HCT116 (cell line): ENCODE data around the gene KIAA0825. TPM values are rescaled to one million over a fixed set of nuclear protein-coding genes. Genes with fewer than 3 reads are reported as not detected.

Source experiments
- ATAC-seq: fragments of 200-7000 bp; cut with Tn5 transposase; 2 replicates; pipeline ENCODE4 v1.9.1; 2020; ENCODE audit warnings: mild to moderate bottlenecking, moderate library complexity
- BruUV-seq: library from RNA; stranded (reverse); fragments of 400-500 nt; replicated peaks from 2 replicates; lab custom pipeline; 2021; lab: Mats Ljungman, UMichigan
- CTCF ChIA-PET: fragments of 300-600 bp; sonication (Branson Sonifier 250); formaldehyde crosslinking; loops from one replicate; lab custom pipeline; 2021; ENCODE audit warnings: antibody characterized with exemption; lab: Charles Lee
- POLR2A ChIA-PET: fragments of 300-600, 350-600 bp; sonication (Branson Sonifier 250); formaldehyde crosslinking; loops from one replicate; lab custom pipeline; 2021; ENCODE audit warnings: antibody characterized with exemption; lab: Charles Lee
- RAD21 ChIA-PET, 2 experiments: fragments of 300-600 bp; sonication (Branson Sonifier 250); formaldehyde crosslinking; loops; one replicate each; lab custom pipeline; 2023; ENCODE audit warnings: low total read pairs in 2 of 2; ENCODE audit not compliant: uncharacterized antibody in 2 of 2, unreplicated experiment in 2 of 2, low non-redundant PET in 1 of 2; lab: Charles Lee
- DNase-seq: peaks from one replicate; pipeline ENCODE4 v3.0.0-alpha.2; 2010; ENCODE audit warnings: low read depth, low spot score
- H2AFZ ChIP-seq: fragments of 200-600 bp; shearing (Covaris generic), sonication (generic); 2 replicates; pipeline ENCODE4 v1.6.1; 2017; ENCODE audit warnings: low read depth, mixed run types, mixed read lengths, antibody characterized with exemption, low read length; ENCODE audit not compliant: poor library complexity, severe bottlenecking
- H3K27ac ChIP-seq: 2 replicates; pipeline ENCODE4 v1.5.1; 2012; ENCODE audit warnings: low read depth, low read length
- H3K27me3 ChIP-seq: fragments of 200-600 bp; sonication (generic); 2 replicates; pipeline ENCODE4 v1.6.1; 2016; ENCODE audit warnings: mixed run types, low read length, mixed read lengths; ENCODE audit not compliant: insufficient read depth
- H3K36me3 ChIP-seq, 2 experiments: fragments of 200-500 bp in 1 of 2; fragments of 200-600 bp in 1 of 2; sonication (Bioruptor generic) in 1 of 2; sonication (generic) in 1 of 2; 2 replicates each; pipeline versions ENCODE4 v1.5.1 to v1.6.1; 2014 to 2016; ENCODE audit warnings: low read length in 2 of 2, inconsistent platforms in 1 of 2, mixed read lengths in 1 of 2, mixed run types in 1 of 2; ENCODE audit not compliant: insufficient read depth in 2 of 2, control insufficient read depth in 1 of 2
- H3K4me1 ChIP-seq, 2 experiments: fragments of 200-600 bp in 1 of 2; sonication (generic) in 1 of 2; 2 replicates each; pipeline versions ENCODE4 v1.5.1 to v1.6.1; 2012 to 2017; ENCODE audit warnings: low read length in 2 of 2, inconsistent platforms in 1 of 2, mild to moderate bottlenecking in 1 of 2, mixed read lengths in 1 of 2, mixed run types in 1 of 2, moderate library complexity in 1 of 2; ENCODE audit not compliant: insufficient read depth in 2 of 2, control insufficient read depth in 1 of 2
- H3K4me2 ChIP-seq: fragments of 200-600 bp; sonication (generic); 2 replicates; pipeline ENCODE4 v1.6.1; 2017; ENCODE audit warnings: mixed run types, low read length, mixed read lengths
- H3K4me3 ChIP-seq, 2 experiments: fragments of 200-600 bp in 1 of 2; sonication (generic) in 1 of 2; replicated peaks in 1 of 2; 2 replicates each; pipeline ENCODE4 v1.5.1; 2011 to 2016; ENCODE audit warnings: low read length in 2 of 2, control low read depth in 1 of 2, low read depth in 1 of 2, mild to moderate bottlenecking in 1 of 2, mixed read lengths in 1 of 2, mixed run types in 1 of 2
- H3K79me2 ChIP-seq: fragments of 200-600 bp; sonication (generic); 2 replicates; pipeline ENCODE4 v1.6.1; 2017; ENCODE audit warnings: mild to moderate bottlenecking, mixed run types, low read length, moderate library complexity, mixed read lengths; ENCODE audit not compliant: insufficient read depth
- H3K9ac ChIP-seq: fragments of 200-600 bp; sonication (generic); 2 replicates; pipeline ENCODE4 v1.6.1; 2016; ENCODE audit warnings: low read length, mixed read lengths
- H3K9me2 ChIP-seq: fragments of 200-600 bp; sonication (generic), shearing (Covaris generic); 2 replicates; pipeline ENCODE4 v1.6.1; 2017; ENCODE audit warnings: mixed run types, mild to moderate bottlenecking, moderate library complexity; ENCODE audit not compliant: insufficient read depth
- H3K9me3 ChIP-seq, 2 experiments: fragments of 200-500 bp in 1 of 2; fragments of 200-600 bp in 1 of 2; sonication (Bioruptor generic) in 1 of 2; sonication (generic) in 1 of 2; 2 replicates each; pipeline ENCODE4 v1.6.1; 2014 to 2017; ENCODE audit warnings: low read length in 2 of 2, mixed read lengths in 2 of 2, inconsistent platforms in 1 of 2, low read depth in 1 of 2, mild to moderate bottlenecking in 1 of 2, mixed run types in 1 of 2, moderate library complexity in 1 of 2; ENCODE audit not compliant: control insufficient read depth in 1 of 2, insufficient read depth in 1 of 2
- H4K20me1 ChIP-seq: fragments of 200-600 bp; sonication (generic), shearing (Covaris generic); 2 replicates; pipeline ENCODE4 v1.6.1; 2017; ENCODE audit warnings: mixed run types, mild to moderate bottlenecking, moderate library complexity; ENCODE audit not compliant: insufficient read depth
- CBX3 ChIP-seq: IDR thresholded peaks from 2 replicates; pipeline ENCODE4 v1.6.1; 2012; ENCODE audit warnings: low read depth
- CEBPB ChIP-seq: IDR thresholded peaks from 2 replicates; pipeline ENCODE4 v1.6.1; 2012; ENCODE audit warnings: low read depth
- EGR1 ChIP-seq: IDR thresholded peaks from 2 replicates; pipeline ENCODE4 v1.6.1; 2012; ENCODE audit warnings: low read depth
- EZH2phosphoT487 ChIP-seq: fragments of 200-600 bp; IDR thresholded peaks from 2 replicates; pipeline ENCODE4 v1.6.1; 2018; ENCODE audit warnings: antibody characterized with exemption, borderline replicate concordance
- FOSL1 ChIP-seq: IDR thresholded peaks from 2 replicates; pipeline ENCODE4 v1.6.1; 2012; ENCODE audit warnings: low read depth
- JUND ChIP-seq: IDR thresholded peaks from 2 replicates; pipeline ENCODE4 v1.6.1; 2012
- POLR2A ChIP-seq: IDR thresholded peaks from 2 replicates; pipeline ENCODE4 v1.7.0; 2011; ENCODE audit warnings: borderline replicate concordance; ENCODE audit not compliant: insufficient read depth, insufficient read length; ENCODE audit errors: extremely low read depth
- RAD21 ChIP-seq: IDR thresholded peaks from 2 replicates; pipeline ENCODE4 v1.6.1; 2012; ENCODE audit warnings: low read depth, mild to moderate bottlenecking
- SIN3A ChIP-seq: IDR thresholded peaks from 2 replicates; pipeline ENCODE4 v1.6.1; 2012; ENCODE audit warnings: low read depth
- TCF7L2 ChIP-seq: IDR thresholded peaks from 2 replicates; pipeline ENCODE4 v1.7.0; 2011; ENCODE audit warnings: borderline replicate concordance, inconsistent platforms; ENCODE audit not compliant: insufficient read depth, insufficient read length; ENCODE audit errors: extremely low read depth
- YY1 ChIP-seq: IDR thresholded peaks from 2 replicates; pipeline ENCODE4 v1.6.1; 2011; ENCODE audit warnings: low read length, low read depth, moderate library complexity, mild to moderate bottlenecking; ENCODE audit not compliant: insufficient replicate concordance; ENCODE audit errors: extremely low read depth
- ZFX ChIP-seq: fragments of 450-650 bp; IDR thresholded peaks from 2 replicates; pipeline ENCODE4 v1.6.1; 2017
- ZNF274 ChIP-seq: fragments of 200-500 bp; sonication (Bioruptor generic); IDR thresholded peaks from 2 replicates; pipeline ENCODE4 v1.6.1; 2014; ENCODE audit warnings: mild to moderate bottlenecking, low read depth, low read length, inconsistent platforms
- intact Hi-C: fragments of 100-400 bp; cut with micrococcal nuclease; formaldehyde crosslinking; loops from 2 replicates; pipeline ENCODE4 v1.10.0; 2022
- total RNA-seq: library from RNA; stranded (reverse); gene quantifications from one replicate; pipeline ENCODE4 v1.2.1, GENCODE V29; 2021; ENCODE audit not compliant: unreplicated experiment
- TF ChIP-seq, protein P1 (sequence below): IDR thresholded peaks from 2 replicates; pipeline ENCODE4 v1.6.1; 2012; ENCODE audit warnings: low read depth
- TF ChIP-seq, protein P2 (sequence below): IDR thresholded peaks from 2 replicates; pipeline ENCODE4 v1.6.1; 2011; ENCODE audit warnings: mild to moderate bottlenecking, low read length, moderate library complexity; ENCODE audit not compliant: insufficient replicate concordance; ENCODE audit errors: extremely low read depth
- TF ChIP-seq, protein P3 (sequence below): IDR thresholded peaks from 2 replicates; pipeline ENCODE4 v1.6.1; 2012

The KIAA0825 gene
- total RNA-seq, 1 experiment from 2014 or later, result 1.4 TPM

DNA sequence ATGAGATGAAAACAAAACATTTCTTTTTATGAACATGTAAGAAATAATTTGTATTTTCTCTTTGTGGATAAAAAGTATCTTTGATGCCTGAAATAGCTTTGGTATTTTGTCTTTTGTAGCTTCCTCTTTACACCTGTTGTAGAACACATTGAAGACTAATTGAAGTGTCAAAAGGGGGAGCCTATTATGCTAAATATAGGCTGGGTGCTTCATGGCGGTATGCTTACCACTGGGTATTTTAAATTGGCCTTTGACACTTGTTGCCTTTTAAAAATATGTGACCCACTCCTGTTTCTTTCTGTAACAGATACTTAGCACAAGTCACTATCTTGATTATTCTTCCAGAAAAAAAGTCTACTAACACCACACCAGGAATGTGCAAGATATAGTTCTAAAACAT is 226.4 kb downstream of the KIAA0825 start:
- no peak for DNase-seq
- H3K4me1 ChIP-seq, result no peaks in the 10 kb centered on the region
- ChIA-PET POLR2A (no interaction called here), RAD21 (no interaction called here), CTCF (no interaction called here)
- H3K9me3 ChIP-seq, result no peaks in the 10 kb centered on the region
- no peaks in the 10 kb centered on the region for H3K9me2 ChIP-seq
- no peaks in the 10 kb centered on the region for H3K79me2 ChIP-seq
- H3K27ac ChIP-seq, result no peak overlapping the region
- TF ChIP-seq YY1, result no peak
- no TSS peak for BruUV-seq
- no peaks in the 10 kb centered on the region for H3K36me3 ChIP-seq
- H4K20me1 ChIP-seq, result no peaks in the 10 kb centered on the region
- intact Hi-C loops, result no loop called here
- no peak overlapping the region for H3K4me2 ChIP-seq
- no peak overlapping the region for H3K4me3 ChIP-seq
- no peak for ATAC-seq
- no peak overlapping the region for H3K9ac ChIP-seq
- H2AFZ ChIP-seq, result no peak overlapping the region
- H3K27me3 ChIP-seq, result no peaks in the 10 kb centered on the region

DNA sequence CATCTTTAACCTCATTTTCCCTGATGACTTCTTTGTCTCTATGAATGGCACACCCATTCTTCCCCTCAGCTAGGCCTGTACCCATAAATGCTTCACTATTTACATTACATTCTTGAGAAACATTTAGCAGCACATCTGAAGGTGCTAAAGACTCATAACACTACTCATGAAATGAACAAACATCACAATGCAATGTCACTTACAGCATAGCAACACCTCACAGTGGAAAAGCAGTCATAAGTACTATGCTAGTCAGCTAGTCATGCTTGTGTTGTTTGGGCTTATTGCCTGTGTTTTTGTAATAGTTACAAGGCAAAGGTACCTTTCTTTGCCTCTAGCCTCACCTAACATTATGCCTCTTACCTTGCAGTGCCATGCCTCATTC is 228.9 kb downstream of the KIAA0825 start:
- Histone ChIP-seq H3K4me2 (no peak overlapping the region), H3K36me3 (no peaks in the 10 kb centered on the region), H3K27me3 (no peaks in the 10 kb centered on the region), H3K27ac (no peak overlapping the region), H3K9ac (no peak overlapping the region), H3K79me2 (no peaks in the 10 kb centered on the region), H2AFZ (no peak overlapping the region), H3K4me3 (no peak overlapping the region), H3K4me1 (no peaks in the 10 kb centered on the region), H4K20me1 (no peaks in the 10 kb centered on the region), H3K9me2 (no peaks in the 10 kb centered on the region), H3K9me3 (no peaks in the 10 kb centered on the region)
- RAD21 ChIA-PET, result no interaction called here
- ATAC-seq (no peak), DNase-seq (no peak)
- intact Hi-C loops, result no loop called here
- TF ChIP-seq SIN3A (no peak), CEBPB (no peak), ZFX (no peak), JUND (no peak), FOSL1 (no peak), EGR1 (no peak), POLR2A (no peak), ZNF274 (no peak), EZH2phosphoT487 (no peak), TCF7L2 (no peak), CBX3 (no peak), RAD21 (no peak)
- TF ChIP-seq, protein P1, sequence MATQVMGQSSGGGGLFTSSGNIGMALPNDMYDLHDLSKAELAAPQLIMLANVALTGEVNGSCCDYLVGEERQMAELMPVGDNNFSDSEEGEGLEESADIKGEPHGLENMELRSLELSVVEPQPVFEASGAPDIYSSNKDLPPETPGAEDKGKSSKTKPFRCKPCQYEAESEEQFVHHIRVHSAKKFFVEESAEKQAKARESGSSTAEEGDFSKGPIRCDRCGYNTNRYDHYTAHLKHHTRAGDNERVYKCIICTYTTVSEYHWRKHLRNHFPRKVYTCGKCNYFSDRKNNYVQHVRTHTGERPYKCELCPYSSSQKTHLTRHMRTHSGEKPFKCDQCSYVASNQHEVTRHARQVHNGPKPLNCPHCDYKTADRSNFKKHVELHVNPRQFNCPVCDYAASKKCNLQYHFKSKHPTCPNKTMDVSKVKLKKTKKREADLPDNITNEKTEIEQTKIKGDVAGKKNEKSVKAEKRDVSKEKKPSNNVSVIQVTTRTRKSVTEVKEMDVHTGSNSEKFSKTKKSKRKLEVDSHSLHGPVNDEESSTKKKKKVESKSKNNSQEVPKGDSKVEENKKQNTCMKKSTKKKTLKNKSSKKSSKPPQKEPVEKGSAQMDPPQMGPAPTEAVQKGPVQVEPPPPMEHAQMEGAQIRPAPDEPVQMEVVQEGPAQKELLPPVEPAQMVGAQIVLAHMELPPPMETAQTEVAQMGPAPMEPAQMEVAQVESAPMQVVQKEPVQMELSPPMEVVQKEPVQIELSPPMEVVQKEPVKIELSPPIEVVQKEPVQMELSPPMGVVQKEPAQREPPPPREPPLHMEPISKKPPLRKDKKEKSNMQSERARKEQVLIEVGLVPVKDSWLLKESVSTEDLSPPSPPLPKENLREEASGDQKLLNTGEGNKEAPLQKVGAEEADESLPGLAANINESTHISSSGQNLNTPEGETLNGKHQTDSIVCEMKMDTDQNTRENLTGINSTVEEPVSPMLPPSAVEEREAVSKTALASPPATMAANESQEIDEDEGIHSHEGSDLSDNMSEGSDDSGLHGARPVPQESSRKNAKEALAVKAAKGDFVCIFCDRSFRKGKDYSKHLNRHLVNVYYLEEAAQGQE, result no peak
- TF ChIP-seq, protein P2, sequence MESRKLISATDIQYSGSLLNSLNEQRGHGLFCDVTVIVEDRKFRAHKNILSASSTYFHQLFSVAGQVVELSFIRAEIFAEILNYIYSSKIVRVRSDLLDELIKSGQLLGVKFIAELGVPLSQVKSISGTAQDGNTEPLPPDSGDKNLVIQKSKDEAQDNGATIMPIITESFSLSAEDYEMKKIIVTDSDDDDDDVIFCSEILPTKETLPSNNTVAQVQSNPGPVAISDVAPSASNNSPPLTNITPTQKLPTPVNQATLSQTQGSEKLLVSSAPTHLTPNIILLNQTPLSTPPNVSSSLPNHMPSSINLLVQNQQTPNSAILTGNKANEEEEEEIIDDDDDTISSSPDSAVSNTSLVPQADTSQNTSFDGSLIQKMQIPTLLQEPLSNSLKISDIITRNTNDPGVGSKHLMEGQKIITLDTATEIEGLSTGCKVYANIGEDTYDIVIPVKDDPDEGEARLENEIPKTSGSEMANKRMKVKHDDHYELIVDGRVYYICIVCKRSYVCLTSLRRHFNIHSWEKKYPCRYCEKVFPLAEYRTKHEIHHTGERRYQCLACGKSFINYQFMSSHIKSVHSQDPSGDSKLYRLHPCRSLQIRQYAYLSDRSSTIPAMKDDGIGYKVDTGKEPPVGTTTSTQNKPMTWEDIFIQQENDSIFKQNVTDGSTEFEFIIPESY, result no peak
- TF ChIP-seq, protein P3, sequence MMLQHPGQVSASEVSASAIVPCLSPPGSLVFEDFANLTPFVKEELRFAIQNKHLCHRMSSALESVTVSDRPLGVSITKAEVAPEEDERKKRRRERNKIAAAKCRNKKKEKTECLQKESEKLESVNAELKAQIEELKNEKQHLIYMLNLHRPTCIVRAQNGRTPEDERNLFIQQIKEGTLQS, result no peak
- POLR2A ChIA-PET, result no interaction called here
- CTCF ChIA-PET, result no interaction called here
- BruUV-seq, result no TSS peak
